Iris pigment epithelial cell (primary cell): ENCODE results near the gene EZH2.

Source experiments
- DNase-seq: peaks from one replicate; pipeline ENCODE4 v3.0.0-alpha.2; 2011; ENCODE audit warnings: low read depth

EZH2 gene

GRCh38 chr7:148761499-148762278 is 122.4 kb downstream of the EZH2 start:
- peak; percentile 15 for DNase-seq
